SK-MEL-5 (cell line): Measurements from ENCODE around the gene ATP8B4. TPM values are rescaled to one million over a fixed set of nuclear protein-coding genes. Genes with fewer than 3 reads are reported as not detected.
"Not testable (repeated sequence)": the region's sequence is repeated elsewhere in the genome, so short reads cannot be mapped to it uniquely, and the experiment has no call there.

Source experiments
- DNase-seq: peaks from one replicate; pipeline ENCODE4 v3.0.0-alpha.2; 2016; ENCODE audit warnings: low read depth, low spot score
- in situ Hi-C: cut with HindIII; loops from 2 replicates; pipeline ENCODE4 v1.10.0; 2016; ENCODE audit warnings: low sequenced_read_pairs, high pct_unique_total_duplicates, low pct_unique_long_range_greater_than_20kb
- total RNA-seq: library from RNA; depleted of rRNA; stranded (reverse); fragments of >200 nt; shearing (Covaris generic); gene quantifications from 2 replicates; pipeline ENCODE4 v1.2.3, GENCODE V29; 2014

ATP8B4 gene
- total RNA-seq, 1 experiment from 2014 or later = 1.2 TPM

GRCh38 chr15:50120729-50121128 lies 1.7 kb upstream of the ATP8B4 start:
- in situ Hi-C loops = no loop called here
- no peak for DNase-seq

GRCh38 chr15:50117431-50118027 lies 1.5 kb downstream of the ATP8B4 start:
- no peak for DNase-seq
- in situ Hi-C loops = no loop called here

GRCh38 chr15:50116477-50116876 lies 2.6 kb downstream of the ATP8B4 start:
- peak; percentile 55 for DNase-seq

GRCh38 chr15:50113992-50114780 lies 4.8 kb downstream of the ATP8B4 start:
- no peak for DNase-seq

More at GRCh38 chr15:50116477-50116876, 2.6 kb downstream of the ATP8B4 start:
- in situ Hi-C loops = no loop called here

GRCh38 chr15:50113187-50113505 lies 5.9 kb downstream of the ATP8B4 start:
- in situ Hi-C loops = no loop called here
- DNase-seq = no peak

More at GRCh38 chr15:50113992-50114780, 4.8 kb downstream of the ATP8B4 start:
- in situ Hi-C loops = no loop called here

- in situ Hi-C loops = no loop called here
- no peak for DNase-seq
Observed at GRCh38 chr15:50112488-50113186, 6.4 kb downstream of the ATP8B4 start.

- no peak for DNase-seq
- in situ Hi-C loops = no loop called here
Observed at GRCh38 chr15:50110285-50110684, 8.7 kb downstream of the ATP8B4 start.

- in situ Hi-C loops = no loop called here
- DNase-seq = no peak
Observed at GRCh38 chr15:50109076-50109987, 9.7 kb downstream of the ATP8B4 start.

- no peak for DNase-seq
- in situ Hi-C loops = no loop called here
Observed at GRCh38 chr15:50108461-50108860, 10.6 kb downstream of the ATP8B4 start.

- no peak for DNase-seq
- in situ Hi-C loops = no loop called here
Observed at GRCh38 chr15:50107591-50108408, 11.2 kb downstream of the ATP8B4 start.

- no peak for DNase-seq
- in situ Hi-C loops = no loop called here
Observed at GRCh38 chr15:50107157-50107556, 11.9 kb downstream of the ATP8B4 start.

- in situ Hi-C loops = no loop called here
- DNase-seq = no peak
Observed at GRCh38 chr15:50106457-50106856, 12.6 kb downstream of the ATP8B4 start.

- in situ Hi-C loops = no loop called here
- DNase-seq = no peak
Observed at GRCh38 chr15:50100486-50100885, 18.5 kb downstream of the ATP8B4 start.

GRCh38 chr15:50098545-50098944 lies 20.5 kb downstream of the ATP8B4 start:
- in situ Hi-C loops = no loop called here
- no peak for DNase-seq

GRCh38 chr15:50095938-50096821 lies 22.9 kb downstream of the ATP8B4 start:
- no peak for DNase-seq
- in situ Hi-C loops = no loop called here

GRCh38 chr15:50089386-50089785 lies 29.6 kb downstream of the ATP8B4 start:
- DNase-seq, in situ Hi-C loops: not testable (repeated sequence)
